ENCODE measurements around the gene CLDN15. TPM values are rescaled to one million over a fixed set of nuclear protein-coding genes. Genes with fewer than 3 reads are reported as not detected.
A peak's percentile ranks its signal among the peaks of the same experiment; 100 is the strongest.

CLDN15 gene
- total and polyA plus RNA-seq, 8 donors: 1.2 to 131 (median 6.0) TPM

- peaks cover 18 to 61% (median 53%) of the 10 kb centered on the region in 4 donors for H3K36me3 ChIP-seq
- no peak for TF ChIP-seq EP300 (IDR thresholded peaks at IDR 0.05)
- TF ChIP-seq POLR2A (IDR thresholded peaks at IDR 0.05): no peak
- no peak for TF ChIP-seq POLR2AphosphoS5 (IDR thresholded peaks at IDR 0.05)
- TF ChIP-seq CTCF (IDR thresholded peaks at IDR 0.05): no peak
- intact Hi-C loops (cut with DNase I; ENCODE audit: low total_unique reads): no loop called here
Observed at GRCh38 chr7:101238226-101239182, 902 bp upstream of the CLDN15 start.

GRCh38 chr7:101236292-101236835 is 1.2 kb downstream of the CLDN15 start:
- DNase-seq: no peak
- Histone ChIP-seq H3K4me1 (peaks cover 21 to 89% (median 57%) of the 10 kb centered on the region in 4 donors), H3K36me3 (peaks cover 18 to 56% (median 51%) of the 10 kb centered on the region in 4 donors), H3K27ac (peak overlapping the region in 1 of 5 donors; percentile 63), H3K27me3 (no peaks in the 10 kb centered on the region), H3K4me3 (peak overlapping the region in 1 of 4 donors; percentile 22), H3K9me3 (no peaks in the 10 kb centered on the region)
- intact Hi-C loops (cut with DNase I; ENCODE audit: low total_unique reads): no loop called here
- TF ChIP-seq CTCF (IDR thresholded peaks at IDR 0.05) (no peak), POLR2AphosphoS5 (IDR thresholded peaks at IDR 0.05) (no peak), EP300 (IDR thresholded peaks at IDR 0.05) (no peak), POLR2A (IDR thresholded peaks at IDR 0.05) (no peak)
- 83 to 88% (median 85%) methylated on average over 15 to 21 of the region's 21 CpGs for WGBS, 5 donors

More at GRCh38 chr7:101238226-101239182, 902 bp upstream of the CLDN15 start:
- Histone ChIP-seq H3K4me1 (peaks cover 11 to 85% (median 53%) of the 10 kb centered on the region in 4 donors), H3K27me3 (no peaks in the 10 kb centered on the region), H3K4me3 (peak overlapping the region in 1 of 4 donors; percentile 12), H3K9me3 (no peaks in the 10 kb centered on the region), H3K27ac (peak overlapping the region; percentile 42 to 82 (median 63))
- WGBS, 5 donors: 67 to 77% (median 71%) methylated on average over 18 to 28 of the region's 28 CpGs
- peak in 1 of 2 donors; percentile 60 for DNase-seq

- no peak overlapping the region for H3K4me3 ChIP-seq
- peaks cover 21 to 89% (median 59%) of the 10 kb centered on the region in 4 donors for H3K4me1 ChIP-seq
- intact Hi-C loops (cut with DNase I; ENCODE audit: low total_unique reads): no loop called here
- no peaks in the 10 kb centered on the region for H3K9me3 ChIP-seq
- peak overlapping the region in 1 of 5 donors; percentile 8 for H3K27ac ChIP-seq
- peak in 1 of 2 donors; percentile 60 for DNase-seq
- TF ChIP-seq EP300 (IDR thresholded peaks at IDR 0.05): no peak
- no peak for TF ChIP-seq POLR2AphosphoS5 (IDR thresholded peaks at IDR 0.05)
- no peaks in the 10 kb centered on the region for H3K27me3 ChIP-seq
- peaks cover 16 to 56% (median 45%) of the 10 kb centered on the region in 4 donors for H3K36me3 ChIP-seq
- 40 to 65% (median 59%) methylated on average over 2 to 9 of the region's 9 CpGs for WGBS, 5 donors
Observed at GRCh38 chr7:101235522-101235921, 2.1 kb downstream of the CLDN15 start.

GRCh38 chr7:101235050-101235449 is 2.6 kb downstream of the CLDN15 start:
- Histone ChIP-seq H3K27ac (peak overlapping the region in 2 of 5 donors; percentile 7 to 8), H3K9me3 (no peaks in the 10 kb centered on the region), H3K36me3 (peaks cover 11 to 52% (median 42%) of the 10 kb centered on the region in 4 donors), H3K27me3 (no peaks in the 10 kb centered on the region), H3K4me3 (no peak overlapping the region), H3K4me1 (peaks cover 21 to 87% (median 57%) of the 10 kb centered on the region in 4 donors)
- peak in 1 of 7 experiments; percentile 14 for TF ChIP-seq CTCF (IDR thresholded peaks at IDR 0.05)
- no peak for TF ChIP-seq POLR2A (IDR thresholded peaks at IDR 0.05)
- no peak for TF ChIP-seq EP300 (IDR thresholded peaks at IDR 0.05)
- TF ChIP-seq POLR2AphosphoS5 (IDR thresholded peaks at IDR 0.05): no peak
- 37 to 70% (median 55%) methylated on average over 8 to 11 of the region's 11 CpGs for WGBS, 5 donors
- peak in 1 of 2 donors; percentile 37 for DNase-seq
- intact Hi-C loops (cut with DNase I; ENCODE audit: low total_unique reads): no loop called here

All from stomach (tissue), 9 donors.